Measurements from ENCODE around the gene ZIC2.

The ZIC2 gene

GRCh38 chr13:99970651-99971575 is 10.7 kb upstream of the ZIC2 start:
- no peak overlapping the region for H3K4me3 ChIP-seq (replicated peaks; ENCODE audit: low read depth, low read length)
- H3K36me3 ChIP-seq (ENCODE audit: control insufficient read depth, insufficient read depth, low read length): no peaks in the 10 kb centered on the region
- H3K27me3 ChIP-seq (replicated peaks; ENCODE audit: control insufficient read depth, insufficient read depth, low read length): peaks cover 4% of the 10 kb centered on the region
- TF ChIP-seq, protein P1, sequence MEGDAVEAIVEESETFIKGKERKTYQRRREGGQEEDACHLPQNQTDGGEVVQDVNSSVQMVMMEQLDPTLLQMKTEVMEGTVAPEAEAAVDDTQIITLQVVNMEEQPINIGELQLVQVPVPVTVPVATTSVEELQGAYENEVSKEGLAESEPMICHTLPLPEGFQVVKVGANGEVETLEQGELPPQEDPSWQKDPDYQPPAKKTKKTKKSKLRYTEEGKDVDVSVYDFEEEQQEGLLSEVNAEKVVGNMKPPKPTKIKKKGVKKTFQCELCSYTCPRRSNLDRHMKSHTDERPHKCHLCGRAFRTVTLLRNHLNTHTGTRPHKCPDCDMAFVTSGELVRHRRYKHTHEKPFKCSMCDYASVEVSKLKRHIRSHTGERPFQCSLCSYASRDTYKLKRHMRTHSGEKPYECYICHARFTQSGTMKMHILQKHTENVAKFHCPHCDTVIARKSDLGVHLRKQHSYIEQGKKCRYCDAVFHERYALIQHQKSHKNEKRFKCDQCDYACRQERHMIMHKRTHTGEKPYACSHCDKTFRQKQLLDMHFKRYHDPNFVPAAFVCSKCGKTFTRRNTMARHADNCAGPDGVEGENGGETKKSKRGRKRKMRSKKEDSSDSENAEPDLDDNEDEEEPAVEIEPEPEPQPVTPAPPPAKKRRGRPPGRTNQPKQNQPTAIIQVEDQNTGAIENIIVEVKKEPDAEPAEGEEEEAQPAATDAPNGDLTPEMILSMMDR (IDR thresholded peaks at IDR 0.05; ENCODE audit: insufficient read depth, low read length, poor library complexity, severe bottlenecking): no peak
- DNase-seq (ENCODE audit: extremely low read depth, insufficient read length): no peak

- H3K4me3 ChIP-seq (replicated peaks; ENCODE audit: low read depth, low read length): no peak within 1 kb of the TSS
- TF ChIP-seq, protein P1 (IDR thresholded peaks at IDR 0.05; ENCODE audit: insufficient read depth, low read length, poor library complexity, severe bottlenecking): no peak
- H3K27me3 ChIP-seq (replicated peaks; ENCODE audit: control insufficient read depth, insufficient read depth, low read length): peaks cover 4% of the 10 kb centered on the region
- H3K36me3 ChIP-seq (ENCODE audit: control insufficient read depth, insufficient read depth, low read length): no peaks in the 10 kb centered on the region
- DNase-seq (ENCODE audit: extremely low read depth, insufficient read length): no peak
Observed at GRCh38 chr13:99971576-99972189, 9.9 kb upstream of the ZIC2 start, which contains the start of gene ZIC5. Gene ZIC5, minus strand, starts transcription at chr13:99971767. Its CDS starts 164 bp downstream, at chr13:99971603.

GRCh38 chr13:99972190-99972731 is 9.3 kb upstream of the ZIC2 start:
- no peak overlapping the region for H3K4me3 ChIP-seq (replicated peaks; ENCODE audit: low read depth, low read length)
- H3K27me3 ChIP-seq (replicated peaks; ENCODE audit: control insufficient read depth, insufficient read depth, low read length): peaks cover 4% of the 10 kb centered on the region
- DNase-seq (ENCODE audit: extremely low read depth, insufficient read length): no peak
- H3K36me3 ChIP-seq (ENCODE audit: control insufficient read depth, insufficient read depth, low read length): no peaks in the 10 kb centered on the region
- TF ChIP-seq, protein P1 (IDR thresholded peaks at IDR 0.05; ENCODE audit: insufficient read depth, low read length, poor library complexity, severe bottlenecking): no peak

DNA sequence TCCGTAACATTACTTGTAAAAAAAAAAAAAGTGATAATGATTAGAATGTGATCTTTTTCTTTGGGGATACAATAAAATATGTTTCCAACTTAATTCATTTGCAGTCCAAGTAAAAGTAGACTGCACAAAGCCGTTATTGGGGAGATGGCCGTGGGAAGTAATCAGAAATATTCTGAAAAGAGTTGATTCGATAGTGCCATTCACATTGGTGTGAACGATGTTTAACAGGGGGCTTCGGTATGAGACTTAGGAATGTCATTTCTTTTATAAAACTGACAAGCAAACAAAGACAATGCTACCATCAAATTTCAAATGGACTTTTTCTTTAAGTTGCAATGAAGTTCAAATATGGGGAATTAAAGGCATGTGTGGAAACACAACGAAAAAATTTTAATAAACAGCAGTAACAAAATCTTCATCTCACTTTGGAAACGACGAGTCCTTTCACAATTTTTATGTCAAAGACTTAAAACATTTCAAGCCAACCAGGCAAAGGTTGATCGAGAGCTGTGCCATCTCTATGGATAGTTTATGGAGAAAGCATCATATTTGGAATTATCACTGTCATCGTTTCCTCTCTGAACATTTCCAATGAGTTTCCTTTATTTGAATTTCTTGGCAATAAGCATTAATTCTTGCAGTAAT is 8.3 kb upstream of the ZIC2 start:
- TF ChIP-seq, protein P1 (IDR thresholded peaks at IDR 0.05; ENCODE audit: insufficient read depth, low read length, poor library complexity, severe bottlenecking): no peak
- no peak overlapping the region for H3K4me3 ChIP-seq (replicated peaks; ENCODE audit: low read depth, low read length)

GRCh38 chr13:99973808-99974185 is 7.8 kb upstream of the ZIC2 start:
- TF ChIP-seq, protein P1 (IDR thresholded peaks at IDR 0.05; ENCODE audit: insufficient read depth, low read length, poor library complexity, severe bottlenecking): no peak
- no peak overlapping the region for H3K4me3 ChIP-seq (replicated peaks; ENCODE audit: low read depth, low read length)
- H3K27me3 ChIP-seq (replicated peaks; ENCODE audit: control insufficient read depth, insufficient read depth, low read length): peaks cover 4% of the 10 kb centered on the region
- no peak for DNase-seq (ENCODE audit: extremely low read depth, insufficient read length)
- no peaks in the 10 kb centered on the region for H3K36me3 ChIP-seq (ENCODE audit: control insufficient read depth, insufficient read depth, low read length)

More for the DNA sequence above, 8.3 kb upstream of the ZIC2 start:
- Histone ChIP-seq H3K36me3 (ENCODE audit: control insufficient read depth, insufficient read depth, low read length) (no peaks in the 10 kb centered on the region), H3K27me3 (replicated peaks; ENCODE audit: control insufficient read depth, insufficient read depth, low read length) (peaks cover 4% of the 10 kb centered on the region)
- DNase-seq (ENCODE audit: extremely low read depth, insufficient read length): no peak

All from GM06990 (cell line).